Endodermal cell (in vitro differentiated cells): Measurements from ENCODE around the gene AGR3. TPM values are rescaled to one million over a fixed set of nuclear protein-coding genes. Genes with fewer than 3 reads are reported as not detected.

ENCODE experiments used
- DNase-seq: peaks from one replicate; pipeline ENCODE4 v3.0.0-alpha.2; 2017
- H3K27ac ChIP-seq: 2 replicates; pipeline ENCODE4 v1.5.1; 2013; ENCODE audit warnings: mild to moderate bottlenecking, low read depth, low read length, moderate library complexity
- H3K27me3 ChIP-seq: 2 replicates; pipeline ENCODE4 v1.6.1; 2013; ENCODE audit warnings: mild to moderate bottlenecking, low read length, moderate library complexity; ENCODE audit not compliant: insufficient read depth, control insufficient read depth, poor library complexity, severe bottlenecking
- H3K36me3 ChIP-seq: 2 replicates; pipeline ENCODE4 v1.7.0; 2013; ENCODE audit warnings: mild to moderate bottlenecking, low read length, moderate library complexity; ENCODE audit not compliant: control insufficient read depth, insufficient read depth
- H3K4me1 ChIP-seq: one replicate; pipeline ENCODE4 v1.7.0; 2013; ENCODE audit warnings: low read length; ENCODE audit not compliant: control insufficient read depth, insufficient read depth
- H3K4me3 ChIP-seq: 2 replicates; pipeline ENCODE4 v1.5.1; 2013; ENCODE audit warnings: mild to moderate bottlenecking, low read length, moderate library complexity
- H3K9ac ChIP-seq: 2 replicates; pipeline ENCODE4 v1.6.1; 2013; ENCODE audit warnings: mild to moderate bottlenecking, low read length, moderate library complexity; ENCODE audit not compliant: poor library complexity, severe bottlenecking; ENCODE audit errors: extremely low read depth
- H3K9me3 ChIP-seq: 2 replicates; pipeline ENCODE4 v1.6.1; 2013; ENCODE audit warnings: mild to moderate bottlenecking, low read length, moderate library complexity; ENCODE audit not compliant: control insufficient read depth
- H3K27ac Mint-ChIP-seq: 2 replicates; pipeline ENCODE4 v1.8.0; 2020; ENCODE audit warnings: mixed read lengths
- H3K27me3 Mint-ChIP-seq: 2 replicates; pipeline ENCODE4 v1.8.0; 2021; ENCODE audit warnings: mild to moderate bottlenecking, mixed read lengths; ENCODE audit not compliant: insufficient read depth
- H3K36me3 Mint-ChIP-seq: 2 replicates; pipeline ENCODE4 v1.8.0; 2020; ENCODE audit warnings: low read depth, mixed read lengths
- H3K4me1 Mint-ChIP-seq: 2 replicates; pipeline ENCODE4 v1.8.0; 2020; ENCODE audit warnings: mixed read lengths
- H3K4me3 Mint-ChIP-seq: 2 replicates; pipeline ENCODE4 v1.8.0; 2020; ENCODE audit warnings: mild to moderate bottlenecking, moderate library complexity, mixed read lengths
- H3K9me3 Mint-ChIP-seq: 2 replicates; pipeline ENCODE4 v1.8.0; 2020; ENCODE audit warnings: mild to moderate bottlenecking, mixed read lengths
- WGBS, 2 experiments: methylation state at CpG; one replicate each; pipeline versions ENCODE4 v1.1.5 to v1.1.7; 2013; ENCODE audit warnings: missing lambda C conversion rate in 2 of 2, mixed read lengths in 1 of 2; ENCODE audit not compliant: insufficient coverage in 1 of 2, insufficient read length in 1 of 2; 5-methylcytosine and 5-hydroxymethylcytosine counted together
- total RNA-seq, 2 donors: library from RNA; stranded (reverse); fragmentation: NEBNext Ultra II Directional in 1 of 2; extraction: Animal tissue kit (Norgen Biotek cat#: 25700) in 1 of 2; gene quantifications; 2 replicates in 1 of 2; 3 replicates in 1 of 2; pipeline ENCODE4 v1.2.1, GENCODE V29; 2021
- TF ChIP-seq, protein P1 (sequence below): fragments of 200-600 bp; sonication (generic); conservative IDR thresholded peaks from 2 replicates; pipeline ENCODE4 v1.5.0; 2021; ENCODE audit warnings: antibody characterized with exemption, mild to moderate bottlenecking

Gene AGR3
- total RNA-seq, 2 donors from 2014 or later, result not detected

DNA sequence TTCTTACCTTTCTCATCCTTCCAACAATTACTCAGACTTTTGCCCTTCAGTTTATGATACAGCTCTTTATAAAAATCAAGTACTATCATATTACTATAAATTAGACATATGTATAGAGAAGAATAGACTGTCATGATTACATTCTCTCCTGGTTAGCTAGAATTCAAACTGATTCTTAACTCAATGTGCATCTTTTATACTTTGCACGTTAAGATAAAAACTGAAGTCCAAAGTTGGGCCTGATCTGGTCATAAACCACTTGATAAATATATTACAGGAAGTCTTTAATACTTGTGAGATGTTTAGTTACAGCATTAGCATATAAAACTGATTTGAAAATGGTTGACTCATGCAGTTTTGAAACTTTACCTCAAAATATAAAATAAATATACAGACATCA, 2.6 kb downstream of the AGR3 start:
- Mint-ChIP-seq H3K4me3 (no peak overlapping the region), H3K27me3 (no peaks in the 10 kb centered on the region), H3K4me1 (no peaks in the 10 kb centered on the region), H3K27ac (no peak overlapping the region), H3K36me3 (no peaks in the 10 kb centered on the region), H3K9me3 (no peaks in the 10 kb centered on the region)
- H3K27me3 ChIP-seq, result no peaks in the 10 kb centered on the region
- no peak overlapping the region for H3K9ac ChIP-seq
- TF ChIP-seq, protein P1, sequence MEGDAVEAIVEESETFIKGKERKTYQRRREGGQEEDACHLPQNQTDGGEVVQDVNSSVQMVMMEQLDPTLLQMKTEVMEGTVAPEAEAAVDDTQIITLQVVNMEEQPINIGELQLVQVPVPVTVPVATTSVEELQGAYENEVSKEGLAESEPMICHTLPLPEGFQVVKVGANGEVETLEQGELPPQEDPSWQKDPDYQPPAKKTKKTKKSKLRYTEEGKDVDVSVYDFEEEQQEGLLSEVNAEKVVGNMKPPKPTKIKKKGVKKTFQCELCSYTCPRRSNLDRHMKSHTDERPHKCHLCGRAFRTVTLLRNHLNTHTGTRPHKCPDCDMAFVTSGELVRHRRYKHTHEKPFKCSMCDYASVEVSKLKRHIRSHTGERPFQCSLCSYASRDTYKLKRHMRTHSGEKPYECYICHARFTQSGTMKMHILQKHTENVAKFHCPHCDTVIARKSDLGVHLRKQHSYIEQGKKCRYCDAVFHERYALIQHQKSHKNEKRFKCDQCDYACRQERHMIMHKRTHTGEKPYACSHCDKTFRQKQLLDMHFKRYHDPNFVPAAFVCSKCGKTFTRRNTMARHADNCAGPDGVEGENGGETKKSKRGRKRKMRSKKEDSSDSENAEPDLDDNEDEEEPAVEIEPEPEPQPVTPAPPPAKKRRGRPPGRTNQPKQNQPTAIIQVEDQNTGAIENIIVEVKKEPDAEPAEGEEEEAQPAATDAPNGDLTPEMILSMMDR, result no peak
- H3K27ac ChIP-seq, result no peak overlapping the region
- 100% methylated on average over 1 of the region's 1 CpG; no CpG with 5 or more reads in 1 of the 2 experiments for WGBS, 2 experiments
- no peak for DNase-seq
- no peak overlapping the region for H3K4me3 ChIP-seq
- H3K4me1 ChIP-seq, result no peaks in the 10 kb centered on the region
- H3K9me3 ChIP-seq, result no peaks in the 10 kb centered on the region
- H3K36me3 ChIP-seq, result no peaks in the 10 kb centered on the region

DNA sequence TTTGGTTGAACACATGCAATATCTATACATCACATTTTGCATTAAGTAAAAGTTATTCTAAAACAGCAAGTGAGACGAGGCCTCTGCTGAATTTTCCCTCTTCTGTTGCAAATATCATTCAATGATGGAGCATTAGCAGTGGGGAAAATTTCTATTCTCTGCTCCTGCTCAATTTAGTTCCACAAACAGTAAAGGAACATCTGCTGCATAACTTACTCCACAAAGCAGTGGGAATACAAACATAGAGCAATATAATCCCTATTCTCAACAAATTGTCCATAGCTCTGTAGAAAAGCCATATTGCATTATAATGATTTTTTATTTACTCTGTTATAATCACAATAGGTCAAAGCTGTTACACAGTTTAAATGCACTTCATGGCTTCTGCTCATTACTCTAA, 5.9 kb downstream of the AGR3 start:
- H3K4me3 ChIP-seq, result no peak overlapping the region
- no peaks in the 10 kb centered on the region for H3K36me3 Mint-ChIP-seq

DNA sequence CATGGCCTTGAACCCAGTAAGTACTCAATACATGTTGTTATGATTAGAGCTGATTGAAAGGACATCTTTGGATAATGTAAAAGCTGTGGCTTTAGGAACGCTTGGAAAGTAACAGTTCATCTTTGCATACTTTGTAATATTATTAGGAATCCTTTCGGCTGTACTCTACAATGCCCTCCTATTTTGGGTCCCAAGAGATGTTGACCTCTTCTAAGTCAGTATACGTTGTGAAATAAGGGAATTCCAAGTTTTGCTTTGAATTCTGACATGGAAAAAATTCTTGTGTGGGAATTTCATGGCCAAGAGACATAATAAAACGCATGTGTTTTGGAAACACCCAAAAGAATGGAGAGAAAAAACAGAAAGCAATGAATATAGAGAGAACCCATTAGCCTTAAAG, 7.7 kb downstream of the AGR3 start:
- H3K36me3 ChIP-seq, result no peaks in the 10 kb centered on the region
- no peak overlapping the region for H3K9ac ChIP-seq
- H3K4me1 Mint-ChIP-seq, result no peaks in the 10 kb centered on the region
- H3K27ac Mint-ChIP-seq, result no peak overlapping the region
- no peaks in the 10 kb centered on the region for H3K4me1 ChIP-seq
- no peak overlapping the region for H3K4me3 ChIP-seq
- no peaks in the 10 kb centered on the region for H3K36me3 Mint-ChIP-seq
- no peak overlapping the region for H3K27ac ChIP-seq
- H3K9me3 Mint-ChIP-seq, result no peaks in the 10 kb centered on the region
- no peaks in the 10 kb centered on the region for H3K27me3 ChIP-seq
- TF ChIP-seq, protein P1, result no peak
- no peaks in the 10 kb centered on the region for H3K27me3 Mint-ChIP-seq
- 45 to 48% methylated on average over 4 of the region's 4 CpGs for WGBS, 2 experiments
- H3K4me3 Mint-ChIP-seq, result no peak overlapping the region
- DNase-seq, result no peak
- no peaks in the 10 kb centered on the region for H3K9me3 ChIP-seq

More for the DNA sequence above, 5.9 kb downstream of the AGR3 start:
- H3K27ac ChIP-seq, result no peak overlapping the region
- no peaks in the 10 kb centered on the region for H3K4me1 ChIP-seq
- no peak for DNase-seq
- H3K27ac Mint-ChIP-seq, result no peak overlapping the region
- no peaks in the 10 kb centered on the region for H3K4me1 Mint-ChIP-seq
- no peaks in the 10 kb centered on the region for H3K27me3 Mint-ChIP-seq
- no peaks in the 10 kb centered on the region for H3K9me3 ChIP-seq
- no peak overlapping the region for H3K9ac ChIP-seq
- no peaks in the 10 kb centered on the region for H3K9me3 Mint-ChIP-seq
- H3K4me3 Mint-ChIP-seq, result no peak overlapping the region
- TF ChIP-seq, protein P1, result no peak
- H3K36me3 ChIP-seq, result no peaks in the 10 kb centered on the region
- H3K27me3 ChIP-seq, result no peaks in the 10 kb centered on the region
- WGBS, 2 experiments, result 80 to 84% methylated on average over 1 of the region's 1 CpG
